Coronary artery (tissue), 2 donors: ENCODE results near the gene SOX21.

Experiments
- DNase-seq: peaks from one replicate; pipeline ENCODE4 v3.0.0-alpha.2; 2017; ENCODE audit warnings: low spot score
- H3K27ac ChIP-seq, 2 donors: fragments of 200-600 bp; sonication (generic); one replicate each; pipeline ENCODE4 v1.5.1; 2016 to 2019
- H3K4me3 ChIP-seq: fragments of 200-600 bp; sonication (generic); 2 replicates; pipeline ENCODE4 v1.5.1; 2016; ENCODE audit warnings: mild to moderate bottlenecking, moderate library complexity
- CTCF ChIP-seq: fragments of 200-600 bp; sonication (generic); IDR thresholded peaks from one replicate; pipeline ENCODE4 v1.5.1; 2019; ENCODE audit warnings: antibody characterized with exemption

The SOX21 gene

GRCh38 chr13:94700051-94700535, 12.3 kb downstream of the SOX21 start:
- DNase-seq = no peak
- Histone ChIP-seq H3K4me3 (no peak overlapping the region), H3K27ac (no peak overlapping the region)
- no peak for TF ChIP-seq CTCF

GRCh38 chr13:94696171-94696570, 16.2 kb downstream of the SOX21 start:
- no peak overlapping the region for H3K4me3 ChIP-seq
- DNase-seq = no peak
- no peak for TF ChIP-seq CTCF
- no peak overlapping the region for H3K27ac ChIP-seq

GRCh38 chr13:94692030-94692429, 20.3 kb downstream of the SOX21 start:
- Histone ChIP-seq H3K4me3 (no peak overlapping the region), H3K27ac (no peak overlapping the region)
- no peak for TF ChIP-seq CTCF
- no peak for DNase-seq

GRCh38 chr13:94683409-94683808, 28.9 kb downstream of the SOX21 start:
- H3K27ac ChIP-seq = no peak overlapping the region
- no peak for TF ChIP-seq CTCF
- DNase-seq = no peak
- no peak overlapping the region for H3K4me3 ChIP-seq

GRCh38 chr13:94682229-94682628, 30.1 kb downstream of the SOX21 start:
- H3K4me3 ChIP-seq = no peak overlapping the region
- no peak for TF ChIP-seq CTCF
- no peak for DNase-seq
- H3K27ac ChIP-seq = no peak overlapping the region

- H3K4me3 ChIP-seq = no peak overlapping the region
- TF ChIP-seq CTCF = no peak
- DNase-seq = no peak
- H3K27ac ChIP-seq = no peak overlapping the region
These were observed 32.7 kb downstream of the SOX21 start for GRCh38 chr13:94679614-94680013.

- no peak for DNase-seq
- no peak for TF ChIP-seq CTCF
- Histone ChIP-seq H3K27ac (no peak overlapping the region), H3K4me3 (no peak overlapping the region)
These were observed 33.5 kb downstream of the SOX21 start for GRCh38 chr13:94678845-94679244.
